Right renal cortex interstitium (tissue), 3 donors: Measurements from ENCODE around the gene CACNB3. TPM values are rescaled to one million over a fixed set of nuclear protein-coding genes. Genes with fewer than 3 reads are reported as not detected.
A peak's percentile ranks its signal among the peaks of the same experiment; 100 is the strongest.
"Not testable (repeated sequence)": the region's sequence is repeated elsewhere in the genome, so short reads cannot be mapped to it uniquely, and the experiment has no call there.

Source experiments
- DNase-seq, 3 donors: peaks; one replicate each; pipeline ENCODE4 v3.0.0-alpha.2; 2013; ENCODE audit warnings: low read depth in 3 of 3, low spot score in 2 of 3
- polyA plus RNA-seq, 3 donors: library from polyadenylated mRNA; unstranded; fragments of 120-200 nt; gene quantifications; one replicate each; pipeline ENCODE4 v1.2.1, GENCODE V29; 2013; ENCODE audit not compliant: insufficient read length in 3 of 3

Gene CACNB3
- polyA plus RNA-seq, 3 donors: 40.3 to 47.6 (median 43.1) TPM

DNA sequence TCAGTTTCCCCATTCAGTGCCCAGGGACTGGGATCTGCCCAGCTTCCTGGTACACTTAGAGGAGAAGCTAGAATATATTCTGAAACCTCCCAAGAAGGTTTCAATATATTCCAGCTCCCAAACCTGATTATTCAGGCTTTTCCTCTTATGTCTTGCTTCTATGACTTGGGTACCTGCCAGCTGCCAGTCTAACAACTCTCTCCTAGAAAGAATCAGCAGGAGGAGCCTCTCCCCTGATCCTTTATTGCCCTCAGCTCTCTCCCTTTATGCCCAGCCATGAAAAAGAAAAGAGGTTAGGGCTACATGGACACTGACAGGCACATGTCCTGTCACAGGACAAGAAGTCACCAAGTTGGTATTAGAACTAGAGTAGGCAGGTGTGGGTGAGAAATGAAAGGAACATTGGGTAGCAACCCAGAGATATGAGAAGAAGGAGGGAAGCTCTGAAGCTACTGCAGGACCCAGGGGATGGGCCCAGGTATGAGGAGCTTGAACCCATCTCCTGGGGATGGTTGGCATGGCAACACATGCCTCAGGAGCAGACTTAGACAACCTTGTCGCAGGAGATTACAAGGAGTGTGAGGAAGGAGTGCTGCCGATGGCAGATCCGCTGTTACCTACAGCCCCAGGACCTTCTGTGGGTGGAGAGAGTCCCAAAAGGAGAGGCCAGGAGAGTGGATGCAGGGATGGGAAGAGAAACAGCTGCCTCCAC is 2.0 kb upstream of the CACNB3 start:
- no peak for DNase-seq

DNA sequence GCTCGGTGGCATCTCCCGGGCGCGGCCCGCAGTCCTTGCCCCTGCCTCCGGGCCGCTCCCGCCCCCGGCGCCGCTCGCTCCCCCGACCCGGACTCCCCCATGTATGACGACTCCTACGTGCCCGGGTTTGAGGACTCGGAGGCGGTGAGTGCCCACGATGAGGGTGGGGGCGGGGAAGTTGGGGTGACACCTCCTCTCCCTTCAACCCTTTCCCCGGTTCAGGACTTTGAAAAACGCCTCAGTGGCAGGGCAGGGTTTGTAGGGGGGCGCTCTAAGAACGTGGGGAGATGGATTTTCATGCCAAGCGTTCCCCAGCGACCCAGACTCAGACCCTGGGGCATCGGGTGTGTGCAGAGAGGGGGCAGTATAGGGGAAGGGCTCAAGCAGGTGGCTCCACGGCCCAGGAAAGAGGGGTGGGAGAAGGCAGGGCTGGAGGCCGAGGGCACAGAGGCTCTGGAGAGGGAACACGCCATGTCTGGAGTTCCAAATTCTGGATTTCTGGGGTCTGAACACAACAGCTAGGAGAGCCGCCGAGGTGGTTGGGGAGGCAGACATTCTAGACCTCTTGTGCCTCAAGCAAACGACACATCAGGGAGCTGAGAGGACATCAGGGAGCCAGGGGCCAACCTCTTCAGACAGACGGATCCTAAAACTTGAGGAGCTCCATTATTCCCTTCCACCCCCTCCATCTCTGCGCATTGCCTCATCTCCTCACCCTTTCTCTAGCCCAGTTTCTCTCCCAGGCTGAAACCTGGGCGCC is 715 bp downstream of the CACNB3 start:
- no peak for DNase-seq

DNA sequence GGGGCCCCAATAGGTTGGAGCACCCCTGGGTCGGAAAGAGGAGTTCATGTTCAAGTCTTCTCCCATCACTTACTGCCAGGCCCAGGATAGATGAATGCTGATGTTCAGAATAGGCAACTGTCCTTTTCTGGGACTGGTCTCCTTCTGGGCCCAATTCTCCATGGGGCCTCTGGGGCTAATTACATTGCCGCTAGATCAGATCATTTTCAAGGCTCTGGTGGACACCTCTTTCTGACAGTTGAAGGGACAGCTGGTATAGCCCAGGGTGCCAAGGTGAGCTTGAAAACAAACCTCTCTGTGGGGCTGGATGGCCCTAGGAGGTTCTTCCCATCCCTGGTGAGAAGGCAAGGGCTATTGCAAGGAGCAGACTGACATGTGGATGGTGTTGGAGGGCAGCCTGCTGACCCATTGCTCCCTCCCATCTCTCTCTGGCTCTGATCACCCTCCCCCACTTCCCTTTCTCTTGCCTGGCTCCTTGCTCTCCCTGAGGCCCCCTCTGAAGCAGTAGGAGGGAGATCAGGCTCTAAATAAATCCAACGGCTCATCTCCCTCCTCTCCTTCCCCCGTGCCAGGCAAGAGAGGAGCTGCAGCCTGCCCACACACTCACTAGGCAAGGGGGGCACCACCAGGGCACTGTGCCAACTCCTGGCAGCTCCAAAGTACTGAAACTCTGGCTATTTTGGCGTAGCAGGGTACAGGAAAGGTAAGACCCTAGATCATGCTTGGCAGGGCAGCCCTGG is 1.9 kb downstream of the CACNB3 start:
- DNase-seq: no peak

DNA sequence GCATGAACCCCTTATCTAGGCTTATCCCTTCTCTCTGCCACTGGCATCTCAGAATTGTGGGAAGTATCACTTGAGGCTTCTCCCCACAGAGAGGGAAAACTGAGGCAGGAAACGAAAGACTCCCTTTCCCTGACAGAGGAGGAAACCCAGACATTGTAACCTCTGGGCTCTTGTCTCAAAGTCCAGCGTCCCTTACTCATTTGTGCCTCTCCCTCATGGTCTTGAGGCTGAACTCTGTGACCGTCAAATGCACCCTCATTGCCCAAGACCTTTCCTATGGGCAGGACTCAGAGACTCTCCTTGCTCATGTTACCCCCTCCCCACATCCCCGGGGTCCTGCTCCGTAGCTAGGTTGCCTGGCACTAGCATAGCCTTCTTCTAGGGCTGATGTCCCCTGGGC is 3.8 kb downstream of the CACNB3 start:
- no peak for DNase-seq

DNA sequence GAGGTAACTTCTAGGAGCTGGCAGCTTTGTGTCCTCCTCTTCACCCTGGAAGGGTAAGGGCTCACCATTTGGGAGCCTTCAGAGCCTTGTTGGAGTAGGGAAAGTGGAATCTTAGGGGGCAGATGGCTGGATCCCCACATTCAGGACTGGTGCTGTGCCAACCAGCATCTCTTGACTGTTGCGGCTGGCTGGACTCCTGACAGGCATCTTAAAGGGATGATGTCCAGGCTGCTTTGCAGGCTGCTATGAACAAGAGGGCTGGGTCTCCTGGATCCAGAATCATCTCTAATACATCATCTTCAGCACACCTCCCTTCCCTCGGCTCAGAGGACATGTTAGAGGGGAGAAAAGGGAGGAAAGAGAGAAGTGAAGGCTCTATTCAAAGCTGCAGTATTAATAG is 4.4 kb downstream of the CACNB3 start:
- DNase-seq: no peak

DNA sequence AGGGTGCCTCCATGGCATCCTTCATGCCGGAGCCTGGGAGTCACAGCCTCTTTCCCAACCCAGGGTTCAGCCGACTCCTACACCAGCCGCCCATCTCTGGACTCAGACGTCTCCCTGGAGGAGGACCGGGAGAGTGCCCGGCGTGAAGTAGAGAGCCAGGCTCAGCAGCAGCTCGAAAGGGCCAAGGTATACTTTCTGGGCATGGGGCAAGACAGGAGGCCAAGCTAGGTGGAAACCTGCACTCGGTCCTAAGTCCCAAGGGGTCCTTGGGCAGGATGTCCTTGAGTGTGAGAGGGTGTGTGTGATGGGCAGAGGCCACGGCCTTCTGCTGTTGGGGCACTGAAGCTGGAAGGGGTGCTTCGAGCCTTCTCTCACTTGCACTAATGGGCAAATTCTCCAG is 5.0 kb downstream of the CACNB3 start:
- DNase-seq: no peak

DNA sequence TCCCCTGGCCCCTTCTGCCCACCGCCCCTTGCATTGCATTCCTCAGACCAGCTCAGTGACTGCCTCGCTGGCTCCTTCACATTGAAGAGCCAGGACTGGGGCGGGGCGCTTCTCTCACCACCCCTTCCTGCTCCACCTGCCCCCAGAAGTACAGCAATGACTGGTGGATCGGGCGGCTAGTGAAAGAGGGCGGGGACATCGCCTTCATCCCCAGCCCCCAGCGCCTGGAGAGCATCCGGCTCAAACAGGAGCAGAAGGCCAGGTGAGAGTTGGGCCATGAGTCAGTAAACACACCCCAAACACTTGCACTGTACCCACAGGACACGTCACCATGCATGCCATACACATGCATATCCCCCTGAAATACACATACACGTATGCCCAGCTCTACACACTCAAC is 5.8 kb downstream of the CACNB3 start:
- no peak for DNase-seq

DNA sequence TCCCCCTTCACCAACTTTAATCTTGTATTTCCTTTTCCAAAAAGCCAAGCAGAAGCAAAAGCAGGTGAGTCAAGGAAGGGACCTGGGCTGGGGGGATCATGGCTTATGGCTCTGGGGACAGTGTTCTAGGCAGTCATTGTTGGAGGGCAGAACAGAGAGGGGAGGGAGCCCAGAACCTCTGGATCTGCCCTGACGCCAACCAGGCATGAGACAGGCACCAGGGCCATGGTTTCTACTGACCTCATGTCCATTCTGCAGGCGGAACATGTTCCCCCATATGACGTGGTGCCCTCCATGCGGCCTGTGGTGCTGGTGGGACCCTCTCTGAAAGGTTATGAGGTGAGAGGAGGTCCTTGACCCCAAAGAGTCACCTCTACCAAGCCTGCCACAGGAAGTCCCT is 6.6 kb downstream of the CACNB3 start:
- no peak for DNase-seq

DNA sequence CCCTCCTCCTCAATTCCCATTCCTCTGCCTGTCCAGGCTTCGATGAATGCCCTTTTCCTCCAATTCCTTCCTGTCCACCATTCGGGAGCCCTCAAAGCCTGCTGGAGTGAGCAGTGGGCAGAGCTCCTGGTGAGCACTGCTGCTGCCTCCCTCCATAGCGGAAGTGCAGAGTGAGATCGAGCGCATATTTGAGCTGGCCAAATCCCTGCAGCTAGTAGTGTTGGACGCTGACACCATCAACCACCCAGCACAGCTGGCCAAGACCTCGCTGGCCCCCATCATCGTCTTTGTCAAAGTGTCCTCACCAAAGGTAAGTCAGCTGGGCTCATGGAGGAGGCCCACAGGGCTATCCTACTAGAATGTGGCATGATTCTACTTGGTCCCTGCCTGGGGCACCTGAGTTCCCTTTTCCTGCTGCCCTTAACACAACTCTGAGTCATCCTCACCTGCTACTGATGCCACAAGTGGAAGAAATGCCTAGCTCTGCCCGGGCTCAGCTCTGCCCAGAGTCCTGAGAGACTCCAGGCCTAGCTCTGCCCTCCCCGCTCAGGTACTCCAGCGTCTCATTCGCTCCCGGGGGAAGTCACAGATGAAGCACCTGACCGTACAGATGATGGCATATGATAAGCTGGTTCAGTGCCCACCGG is 8.0 kb downstream of the CACNB3 start:
- no peak for DNase-seq

DNA sequence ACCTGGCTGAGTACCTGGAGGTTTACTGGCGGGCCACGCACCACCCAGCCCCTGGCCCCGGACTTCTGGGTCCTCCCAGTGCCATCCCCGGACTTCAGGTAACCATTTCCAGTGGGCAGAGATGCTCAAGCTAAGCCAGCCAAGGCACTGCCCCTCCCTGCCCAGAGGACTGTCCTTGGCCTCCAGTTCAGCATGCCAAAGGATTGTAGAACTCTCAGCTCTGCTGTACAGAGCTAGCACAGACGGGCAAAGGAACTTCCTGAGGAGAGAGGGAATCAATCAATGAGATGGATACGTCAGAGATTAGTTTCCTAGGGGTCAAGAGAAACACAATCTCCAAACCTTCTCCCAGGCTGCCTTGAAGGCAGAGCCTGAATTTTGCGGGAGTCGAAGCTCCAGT is 8.7 kb downstream of the CACNB3 start:
- DNase-seq: no peak

DNA sequence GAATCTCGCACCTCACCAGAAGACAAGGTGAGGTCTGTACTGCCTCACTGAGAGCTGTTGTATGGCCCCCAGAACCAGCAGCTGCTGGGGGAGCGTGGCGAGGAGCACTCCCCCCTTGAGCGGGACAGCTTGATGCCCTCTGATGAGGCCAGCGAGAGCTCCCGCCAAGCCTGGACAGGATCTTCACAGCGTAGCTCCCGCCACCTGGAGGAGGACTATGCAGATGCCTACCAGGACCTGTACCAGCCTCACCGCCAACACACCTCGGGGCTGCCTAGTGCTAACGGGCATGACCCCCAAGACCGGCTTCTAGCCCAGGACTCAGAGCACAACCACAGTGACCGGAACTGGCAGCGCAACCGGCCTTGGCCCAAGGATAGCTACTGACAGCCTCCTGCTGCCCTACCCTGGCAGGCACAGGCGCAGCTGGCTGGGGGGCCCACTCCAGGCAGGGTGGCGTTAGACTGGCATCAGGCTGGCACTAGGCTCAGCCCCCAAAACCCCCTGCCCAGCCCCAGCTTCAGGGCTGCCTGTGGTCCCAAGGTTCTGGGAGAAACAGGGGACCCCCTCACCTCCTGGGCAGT is 9.3 kb downstream of the CACNB3 start:
- no peak for DNase-seq

DNA sequence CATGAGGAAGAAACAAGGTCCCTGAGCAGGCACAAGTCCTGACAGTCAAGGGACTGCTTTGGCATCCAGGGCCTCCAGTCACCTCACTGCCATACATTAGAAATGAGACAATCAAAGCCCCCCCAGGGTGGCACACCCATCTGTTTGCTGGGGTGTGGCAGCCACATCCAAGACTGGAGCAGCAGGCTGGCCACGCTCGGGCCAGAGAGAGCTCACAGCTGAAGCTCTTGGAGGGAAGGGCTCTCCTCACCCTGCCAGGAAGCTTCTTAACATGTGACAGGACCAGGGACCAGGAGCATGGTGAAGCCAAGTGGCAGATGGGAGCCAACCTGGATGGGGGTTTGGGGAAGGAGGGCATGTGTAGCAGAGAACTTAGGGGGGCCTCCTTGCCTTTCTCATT is 10.0 kb downstream of the CACNB3 start:
- DNase-seq: no peak

DNA sequence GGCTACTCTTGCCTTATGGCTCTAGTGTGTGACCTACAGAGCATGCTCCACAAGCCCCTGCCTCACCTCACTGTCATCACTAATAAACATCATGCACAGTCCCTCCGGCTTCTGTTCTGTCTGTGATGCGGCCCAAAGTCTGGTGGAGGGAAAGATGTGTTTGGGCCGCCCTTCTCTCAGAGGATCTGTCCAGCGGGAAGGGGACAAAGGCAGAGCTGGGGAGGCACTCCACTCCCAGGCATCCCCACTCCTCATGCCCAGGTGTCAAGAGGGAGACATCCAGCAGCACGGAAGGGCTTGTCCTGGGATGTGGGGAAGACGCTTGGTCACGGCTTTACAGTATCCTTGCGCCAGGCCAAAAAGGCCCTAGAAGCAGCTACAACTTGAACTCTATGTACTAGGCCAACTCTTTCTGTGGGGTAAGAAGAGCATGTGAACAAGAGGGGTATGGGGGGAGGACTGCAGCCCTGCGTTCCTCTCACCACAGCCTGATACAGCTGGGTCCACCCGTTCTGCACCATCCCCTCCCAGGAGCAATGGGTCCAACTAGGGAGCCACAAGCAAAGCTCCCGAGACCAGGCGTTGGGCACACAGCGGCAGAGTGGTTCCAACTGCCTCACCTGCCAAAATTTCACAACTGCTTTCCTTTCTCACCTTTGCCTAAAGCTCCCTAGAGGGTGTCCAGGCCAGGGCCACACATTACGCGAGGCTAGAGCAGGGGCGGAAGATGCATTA is 10.7 kb downstream of the CACNB3 start:
- no peak for DNase-seq

DNA sequence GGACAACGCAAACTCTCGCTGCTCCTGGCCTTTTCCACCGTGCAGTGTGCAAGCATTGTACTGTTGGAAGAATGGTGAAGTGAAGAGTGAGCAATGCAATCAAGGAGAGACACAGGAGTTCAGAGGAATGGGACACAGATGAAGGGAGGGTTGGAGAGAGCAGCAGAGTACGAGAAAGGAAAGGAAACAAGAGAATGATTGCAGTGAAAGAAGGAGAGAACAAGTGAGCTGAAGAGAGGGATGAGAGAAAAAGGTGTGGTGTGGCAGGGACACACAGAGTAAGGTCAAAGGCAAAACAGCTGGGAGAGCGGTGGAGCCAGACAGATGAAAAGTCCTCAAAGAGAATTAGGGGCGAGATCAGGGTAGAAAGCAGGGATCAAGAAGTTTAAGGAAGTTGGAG is 13.0 kb downstream of the CACNB3 start:
- no peak for DNase-seq

DNA sequence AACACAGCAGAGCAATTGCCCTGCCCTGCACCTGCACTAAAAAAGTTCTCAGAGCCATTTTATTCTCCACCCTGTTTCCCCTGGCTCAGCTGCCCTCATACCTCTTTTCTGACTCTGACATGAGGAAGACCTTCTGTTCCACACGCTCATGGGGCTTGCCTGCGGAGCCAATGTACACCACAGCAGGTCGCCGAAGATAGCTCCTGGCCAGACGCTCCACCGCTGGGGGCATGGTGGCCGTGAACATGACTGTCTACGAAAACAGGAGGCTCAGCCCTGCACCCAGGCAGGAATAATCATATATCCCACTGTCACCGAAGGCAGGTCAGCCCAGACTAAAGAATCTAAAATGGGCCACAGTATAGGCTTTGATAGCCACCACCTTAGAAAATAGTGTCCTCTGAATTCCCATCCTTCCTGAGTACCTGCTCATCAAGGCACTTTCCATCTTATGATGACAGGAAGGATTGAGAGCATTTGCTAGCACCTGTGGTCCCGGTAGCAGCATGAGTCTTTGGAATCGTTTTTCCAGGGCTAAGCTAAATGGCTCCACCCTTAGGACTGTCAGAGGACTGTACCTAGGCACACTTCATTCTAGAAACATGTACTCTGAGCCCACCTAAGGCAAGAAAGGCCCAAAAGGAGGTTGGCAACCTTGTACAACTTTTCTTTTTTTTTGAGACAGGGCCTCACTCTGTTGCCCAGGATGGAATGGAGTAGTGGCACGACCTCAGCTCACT is 14.2 kb downstream of the CACNB3 start:
- DNase-seq: no peak

DNA sequence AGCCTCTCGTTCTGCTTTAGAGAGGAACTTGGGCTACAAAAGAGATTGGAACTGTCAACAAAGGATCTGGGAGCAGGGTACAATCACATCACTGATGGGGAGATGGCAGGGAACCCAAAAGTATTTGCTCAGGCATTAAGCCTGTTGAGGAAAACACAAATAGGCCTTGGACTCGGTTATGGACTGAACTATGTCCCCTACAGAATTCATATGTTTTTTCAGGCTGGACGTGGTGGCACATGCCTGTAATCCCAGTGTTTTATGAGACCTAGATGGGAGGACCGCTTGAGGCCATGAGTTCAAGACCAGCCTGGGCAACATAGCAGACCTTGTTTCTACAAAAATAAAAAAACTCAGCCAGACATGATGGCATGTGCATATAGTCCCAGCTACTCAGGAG is 19.8 kb downstream of the CACNB3 start:
- no peak for DNase-seq

DNA sequence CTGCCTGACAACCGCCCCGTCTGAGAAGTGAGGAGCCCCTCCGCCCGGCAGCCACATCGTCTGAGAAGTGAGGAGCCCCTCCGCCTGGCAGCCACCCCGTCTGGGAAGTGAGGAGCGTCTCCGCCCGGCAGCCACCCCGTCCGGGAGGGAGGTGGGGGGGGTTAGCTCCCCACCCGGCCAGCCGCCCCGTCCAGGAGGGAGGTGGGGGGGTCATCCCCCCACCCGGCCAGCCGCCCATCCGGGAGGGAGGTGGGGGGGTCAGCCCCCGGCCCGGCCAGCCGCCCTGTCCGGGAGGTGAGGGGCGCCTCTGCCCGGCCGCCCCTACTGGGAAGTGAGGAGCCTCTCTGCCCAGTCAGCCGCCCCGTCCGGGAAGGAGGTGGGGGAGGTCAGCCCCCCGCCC is 23.7 kb downstream of the CACNB3 start:
- not testable (repeated sequence) for DNase-seq

DNA sequence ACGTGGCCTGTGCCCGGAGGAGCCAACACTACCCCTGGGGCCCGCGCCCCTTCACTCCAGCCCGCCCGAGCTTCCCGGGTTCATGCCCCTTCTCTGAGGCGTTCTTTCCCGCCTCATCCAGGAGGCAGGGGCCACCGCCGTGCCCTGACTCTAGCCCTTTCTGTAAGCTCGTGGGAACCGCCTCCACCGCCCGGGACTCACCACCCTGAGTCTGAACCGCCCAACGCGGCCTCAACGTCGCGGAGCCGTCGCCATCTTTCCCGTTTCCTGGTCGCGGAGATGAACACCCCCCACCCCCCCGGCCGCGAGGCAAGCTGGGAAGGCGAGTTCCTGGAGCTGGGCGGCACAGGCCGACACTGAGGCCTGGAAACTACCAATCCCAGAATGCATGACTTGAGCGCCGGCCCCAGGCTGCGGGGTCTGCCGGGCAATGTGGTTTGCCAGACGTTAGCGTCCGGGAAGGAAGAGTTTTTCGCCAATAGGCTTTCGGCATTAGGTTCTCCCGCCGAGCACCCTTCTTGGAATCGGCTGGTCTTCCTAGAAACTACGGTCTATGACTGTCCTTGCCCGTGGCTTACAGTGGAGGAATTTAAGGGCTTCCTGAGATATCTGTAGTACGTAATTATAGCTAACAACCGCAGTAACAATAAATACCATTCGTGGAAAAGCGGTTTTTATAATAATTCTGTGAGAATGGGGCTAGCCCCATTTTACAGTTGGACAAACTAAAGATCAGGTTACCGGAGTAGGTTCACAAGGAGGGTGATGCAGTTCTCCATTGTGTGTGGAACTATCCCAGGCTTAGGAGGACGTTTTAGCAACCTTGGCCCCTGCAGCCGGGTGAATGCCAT is 33.8 kb downstream of the CACNB3 start, which contains the start of gene DDX23:
Gene DDX23, minus strand, starts transcription at position 281 of the 851 bp plus-strand sequence. CDS start 6,381 bp downstream, outside the sequence.
- peak; percentile 77 to 92 (median 82) for DNase-seq
